HUES6 (cell line): ENCODE data around the gene CLMP.

Experiments used
- H3K27ac ChIP-seq: 2 replicates; pipeline ENCODE4 v1.7.0; 2013; ENCODE audit warnings: low read depth, mild to moderate bottlenecking, low read length, inconsistent platforms
- H3K27me3 ChIP-seq: 2 replicates; pipeline ENCODE4 v1.6.1; 2013; ENCODE audit warnings: low read length; ENCODE audit not compliant: control insufficient read depth, insufficient read depth
- H3K36me3 ChIP-seq: 2 replicates; pipeline ENCODE4 v1.6.1; 2013; ENCODE audit warnings: low read length; ENCODE audit not compliant: control insufficient read depth, insufficient read depth
- H3K4me1 ChIP-seq: 2 replicates; pipeline ENCODE4 v1.6.1; 2013; ENCODE audit warnings: low read length; ENCODE audit not compliant: control insufficient read depth, insufficient read depth
- H3K4me3 ChIP-seq: 2 replicates; pipeline ENCODE4 v1.5.1; 2013; ENCODE audit warnings: low read depth, low read length
- H3K9ac ChIP-seq: one replicate; pipeline ENCODE4 v1.6.1; 2013; ENCODE audit warnings: mild to moderate bottlenecking, low read length
- H3K9me3 ChIP-seq: 2 replicates; pipeline ENCODE4 v1.6.1; 2013; ENCODE audit warnings: low read depth, low read length; ENCODE audit not compliant: control insufficient read depth, insufficient read depth

The CLMP gene

DNA sequence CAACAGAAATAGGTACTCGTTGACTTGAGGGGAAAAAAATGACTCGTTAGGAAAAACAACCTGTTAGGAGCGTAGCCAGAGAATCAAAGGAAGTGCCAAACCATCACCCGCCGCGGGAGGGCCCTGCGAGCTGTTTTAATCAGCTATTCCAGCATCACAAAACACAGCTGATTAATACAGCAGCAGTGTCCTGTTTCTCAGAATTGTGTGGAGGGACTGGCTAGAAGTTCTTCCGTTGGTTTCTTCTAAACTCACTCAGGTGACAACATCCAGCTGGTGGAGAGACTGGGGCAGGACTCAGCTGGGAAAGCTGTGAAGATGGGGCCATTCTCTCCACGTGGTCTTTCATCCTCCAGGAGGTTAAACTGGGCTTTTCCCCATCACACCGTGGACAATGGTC is 161.2 kb downstream of the CLMP start:
- Histone ChIP-seq H3K36me3 (no peaks in the 10 kb centered on the region), H3K4me3 (no peak overlapping the region), H3K9me3 (no peaks in the 10 kb centered on the region), H3K4me1 (0 out of 2 replicates have a peak, but pooled peaks cover 4% of the 10 kb centered on the region), H3K27me3 (no peaks in the 10 kb centered on the region), H3K9ac (no peak overlapping the region), H3K27ac (no peak overlapping the region)

DNA sequence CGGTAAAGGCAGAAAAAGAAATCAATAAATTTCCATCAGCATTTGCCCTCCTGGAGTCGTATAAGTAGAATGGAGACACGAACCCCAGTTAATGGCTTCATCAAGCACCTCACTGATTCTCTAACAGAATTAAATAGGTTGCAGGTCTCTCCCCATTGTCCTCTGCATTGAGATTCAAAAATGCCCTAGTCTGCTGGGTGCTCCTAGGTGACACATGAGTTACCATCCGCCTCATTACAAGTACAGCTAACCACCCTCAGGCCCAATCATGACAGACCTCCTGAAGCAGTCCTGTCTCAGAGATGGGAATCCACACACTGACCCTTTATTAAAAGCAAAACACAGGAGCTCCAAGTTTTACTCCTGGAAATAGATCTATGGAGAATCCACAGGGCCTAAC is 164.5 kb downstream of the CLMP start:
- 0 out of 2 replicates have a peak, but pooled peaks cover 4% of the 10 kb centered on the region for H3K4me1 ChIP-seq
- H3K36me3 ChIP-seq = no peaks in the 10 kb centered on the region
- no peaks in the 10 kb centered on the region for H3K27me3 ChIP-seq
- H3K4me3 ChIP-seq = no peak overlapping the region
- H3K27ac ChIP-seq = no peak overlapping the region
- no peaks in the 10 kb centered on the region for H3K9me3 ChIP-seq
- no peak overlapping the region for H3K9ac ChIP-seq

DNA sequence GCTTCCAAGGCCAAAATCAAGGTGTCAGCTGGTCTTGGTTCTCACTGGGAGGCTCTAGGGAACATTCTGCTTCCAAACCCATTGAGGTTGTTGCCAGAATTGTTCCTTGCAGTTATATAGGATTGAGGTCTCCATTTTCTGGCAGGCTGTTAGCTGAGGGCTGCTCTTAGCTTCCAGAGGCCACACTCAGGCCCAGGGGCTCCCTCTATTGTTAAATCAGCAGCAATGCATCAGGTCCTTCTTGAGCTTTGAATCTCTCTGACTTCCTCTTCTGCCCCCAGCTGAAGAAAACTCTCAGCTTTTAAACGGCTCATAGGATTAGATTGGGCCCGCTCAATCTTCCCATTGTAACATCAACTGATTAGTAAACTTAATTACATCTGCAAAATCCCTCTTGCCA is 174.1 kb downstream of the CLMP start:
- Histone ChIP-seq H3K4me3 (no peak overlapping the region), H3K27me3 (no peaks in the 10 kb centered on the region), H3K36me3 (no peaks in the 10 kb centered on the region), H3K9ac (no peak overlapping the region), H3K9me3 (no peaks in the 10 kb centered on the region), H3K4me1 (peaks cover 3% of the 10 kb centered on the region; the same call in 1 of the 2 replicates), H3K27ac (no peak overlapping the region)
